Keratinocyte (primary cell): Measurements from ENCODE around the gene CFAP20DC.

Experiments used
- CTCF ChIP-seq, 3 experiments: IDR thresholded peaks in 1 of 3; conservative IDR thresholded peaks in 1 of 3; optimal IDR thresholded peaks in 1 of 3; 2 replicates in 2 of 3; 3 replicates in 1 of 3; pipeline versions ENCODE3 to v1.5.1; 2011; ENCODE audit warnings: low read length in 3 of 3, mild to moderate bottlenecking in 3 of 3, moderate library complexity in 2 of 3, control low read depth in 1 of 3, inconsistent platforms in 1 of 3; ENCODE audit not compliant: insufficient read depth in 2 of 3; ENCODE audit errors: extremely low read depth in 1 of 3
- EZH2 ChIP-seq: IDR thresholded peaks from one replicate; pipeline ENCODE4 v1.6.1; 2012; ENCODE audit warnings: inconsistent platforms, mild to moderate bottlenecking, low read length, moderate library complexity

- TF ChIP-seq EZH2, result no peak
- TF ChIP-seq CTCF (optimal IDR thresholded peaks at IDR 0.05 in 1 of 3, IDR thresholded peaks at IDR 0.05 in 1 of 3, conservative IDR thresholded peaks at IDR 0.05 in 1 of 3; ENCODE audit: extremely low read depth in 1 of 3, insufficient read depth in 2 of 3, low read length in 3 of 3), result no peak
Observed at GRCh38 chr3:58880182-58880581, 169.6 kb downstream of the CFAP20DC start.
